ENCODE results near the gene FOXD2.

Gene FOXD2

DNA sequence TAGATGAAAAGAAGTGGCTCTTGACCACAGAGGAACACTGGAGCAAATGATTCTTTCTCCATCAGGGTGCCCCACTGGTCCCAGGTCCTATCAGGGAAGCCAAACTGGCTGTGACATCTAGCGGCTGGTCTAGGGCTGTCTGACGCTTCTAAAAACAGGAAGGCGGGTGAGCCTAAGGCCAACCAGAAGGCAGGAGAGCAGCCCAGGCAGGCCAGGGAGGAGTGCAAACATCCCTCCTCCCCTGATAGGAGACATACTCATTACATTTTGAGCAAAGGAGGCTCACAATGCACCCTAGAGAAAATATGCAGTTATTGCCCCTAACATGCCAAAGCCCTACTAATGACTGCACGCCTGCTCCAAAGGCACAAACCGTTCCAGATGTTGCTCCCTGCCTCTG, 32.1 kb upstream of the FOXD2 start:
- DNase-seq (ENCODE audit: low read depth) = no peak

DNA sequence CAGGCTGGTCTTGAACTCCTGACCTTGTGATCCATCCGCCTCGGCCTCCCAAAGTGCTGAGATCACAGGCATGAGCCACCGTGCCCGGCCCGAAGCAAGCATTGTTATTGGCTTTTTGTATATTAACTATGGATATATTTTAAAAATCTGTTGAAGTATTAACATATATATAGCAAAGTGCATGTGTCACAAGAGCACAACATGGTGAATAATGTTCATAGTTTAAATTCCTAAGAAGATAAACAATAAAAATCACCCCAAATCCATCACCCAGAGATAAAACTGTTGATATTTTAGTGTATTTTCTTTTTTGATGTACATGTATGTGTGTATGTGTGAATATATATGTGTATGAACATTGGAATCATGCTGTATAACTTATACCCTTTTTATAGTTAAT, 30.9 kb upstream of the FOXD2 start:
- no peak overlapping the region for H3K4me3 ChIP-seq (ENCODE audit: control insufficient read depth, low read depth, low read length)
- no peak for DNase-seq (ENCODE audit: low read depth)
- TF ChIP-seq, protein P1, sequence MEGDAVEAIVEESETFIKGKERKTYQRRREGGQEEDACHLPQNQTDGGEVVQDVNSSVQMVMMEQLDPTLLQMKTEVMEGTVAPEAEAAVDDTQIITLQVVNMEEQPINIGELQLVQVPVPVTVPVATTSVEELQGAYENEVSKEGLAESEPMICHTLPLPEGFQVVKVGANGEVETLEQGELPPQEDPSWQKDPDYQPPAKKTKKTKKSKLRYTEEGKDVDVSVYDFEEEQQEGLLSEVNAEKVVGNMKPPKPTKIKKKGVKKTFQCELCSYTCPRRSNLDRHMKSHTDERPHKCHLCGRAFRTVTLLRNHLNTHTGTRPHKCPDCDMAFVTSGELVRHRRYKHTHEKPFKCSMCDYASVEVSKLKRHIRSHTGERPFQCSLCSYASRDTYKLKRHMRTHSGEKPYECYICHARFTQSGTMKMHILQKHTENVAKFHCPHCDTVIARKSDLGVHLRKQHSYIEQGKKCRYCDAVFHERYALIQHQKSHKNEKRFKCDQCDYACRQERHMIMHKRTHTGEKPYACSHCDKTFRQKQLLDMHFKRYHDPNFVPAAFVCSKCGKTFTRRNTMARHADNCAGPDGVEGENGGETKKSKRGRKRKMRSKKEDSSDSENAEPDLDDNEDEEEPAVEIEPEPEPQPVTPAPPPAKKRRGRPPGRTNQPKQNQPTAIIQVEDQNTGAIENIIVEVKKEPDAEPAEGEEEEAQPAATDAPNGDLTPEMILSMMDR (IDR thresholded peaks at IDR 0.05; ENCODE audit: control insufficient read depth, insufficient read depth, low read depth, low read length, missing control alignments) = no peak

More for the DNA sequence above, 32.1 kb upstream of the FOXD2 start:
- H3K4me3 ChIP-seq (ENCODE audit: control insufficient read depth, low read depth, low read length) = no peak overlapping the region
- TF ChIP-seq, protein P1 (IDR thresholded peaks at IDR 0.05; ENCODE audit: control insufficient read depth, insufficient read depth, low read depth, low read length, missing control alignments) = no peak

DNA sequence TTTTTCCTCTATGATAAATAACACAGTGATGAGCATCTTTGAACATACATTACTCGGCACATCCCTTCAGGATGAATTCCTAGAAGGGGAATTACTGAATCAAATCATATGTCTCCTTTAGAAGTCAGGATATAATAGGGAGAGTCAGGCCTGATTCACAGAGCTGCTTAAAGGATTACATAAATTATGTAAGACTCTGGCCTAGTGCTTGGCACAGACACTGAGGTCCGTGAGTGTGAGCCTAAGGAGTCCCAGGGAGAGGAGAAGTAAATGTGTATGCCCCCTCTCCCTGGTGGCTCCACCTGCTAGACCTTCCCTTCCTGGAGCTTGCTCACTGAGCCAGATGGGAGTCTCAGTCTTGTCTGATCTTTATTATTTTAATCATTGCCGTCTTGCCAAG, 30.4 kb upstream of the FOXD2 start:
- no peak overlapping the region for H3K4me3 ChIP-seq (ENCODE audit: control insufficient read depth, low read depth, low read length)
- TF ChIP-seq, protein P1 (IDR thresholded peaks at IDR 0.05; ENCODE audit: control insufficient read depth, insufficient read depth, low read depth, low read length, missing control alignments) = no peak
- DNase-seq (ENCODE audit: low read depth) = no peak

DNA sequence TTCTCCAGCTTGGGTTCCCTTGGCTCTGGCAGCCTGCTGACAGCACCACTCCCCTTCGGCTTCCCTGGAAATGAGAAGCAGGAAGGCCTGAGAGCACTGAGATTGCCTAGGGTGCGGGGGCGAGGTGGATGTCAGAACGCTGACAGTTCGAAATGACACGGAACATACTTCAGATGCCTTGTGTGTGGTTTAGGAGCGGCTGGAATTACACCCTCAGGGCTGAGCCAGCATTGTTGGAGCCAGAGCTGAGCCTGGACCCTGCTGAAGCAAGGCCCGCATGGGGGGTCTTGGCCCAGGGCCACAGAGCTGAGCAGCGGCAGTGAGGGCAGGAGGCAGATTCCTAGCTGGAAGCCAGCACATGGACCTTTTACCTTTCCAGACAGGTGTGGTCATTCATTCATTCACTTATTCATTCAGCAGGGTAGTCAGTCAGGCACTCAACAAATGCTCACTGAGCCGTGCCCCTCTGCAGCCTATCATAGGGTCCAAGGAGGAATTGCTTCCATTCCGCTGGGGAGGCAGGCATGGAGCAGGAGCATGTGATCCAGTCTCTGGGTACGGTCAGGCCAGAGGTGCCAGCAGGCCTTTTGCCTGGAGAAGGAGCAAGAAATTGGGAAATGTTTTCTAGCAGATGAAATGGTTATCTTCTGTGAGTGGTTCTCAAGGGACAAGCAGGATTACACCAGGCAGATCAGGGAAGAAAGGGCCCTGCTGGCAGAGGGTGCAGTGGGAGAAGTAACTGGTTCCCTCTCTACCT, 28.4 kb upstream of the FOXD2 start:
- H3K4me3 ChIP-seq (ENCODE audit: control insufficient read depth, low read depth, low read length) = no peak overlapping the region
- peak; percentile 49 for DNase-seq (ENCODE audit: low read depth)
- TF ChIP-seq, protein P1 (IDR thresholded peaks at IDR 0.05; ENCODE audit: control insufficient read depth, insufficient read depth, low read depth, low read length, missing control alignments) = no peak

DNA sequence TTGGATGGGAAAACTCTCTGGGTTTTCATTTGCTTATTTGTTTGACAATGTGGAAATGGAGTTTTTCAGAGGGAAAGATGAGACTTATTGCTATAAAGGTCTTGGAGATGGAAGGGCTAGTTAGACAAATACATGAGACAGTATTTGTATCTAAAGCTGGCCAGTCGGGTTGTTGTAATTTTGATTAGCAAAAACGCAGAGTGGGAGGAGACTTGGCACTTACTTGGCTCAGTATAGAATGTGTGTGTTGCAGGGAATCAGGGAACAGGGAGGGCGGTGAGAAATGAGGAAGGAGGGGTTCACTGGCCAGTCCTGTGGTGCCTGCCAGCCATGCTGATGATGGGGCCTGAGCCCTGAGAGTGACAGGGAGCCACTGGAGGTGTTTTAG, 27.8 kb upstream of the FOXD2 start:
- no peak overlapping the region for H3K4me3 ChIP-seq (ENCODE audit: control insufficient read depth, low read depth, low read length)
- DNase-seq (ENCODE audit: low read depth) = no peak

DNA sequence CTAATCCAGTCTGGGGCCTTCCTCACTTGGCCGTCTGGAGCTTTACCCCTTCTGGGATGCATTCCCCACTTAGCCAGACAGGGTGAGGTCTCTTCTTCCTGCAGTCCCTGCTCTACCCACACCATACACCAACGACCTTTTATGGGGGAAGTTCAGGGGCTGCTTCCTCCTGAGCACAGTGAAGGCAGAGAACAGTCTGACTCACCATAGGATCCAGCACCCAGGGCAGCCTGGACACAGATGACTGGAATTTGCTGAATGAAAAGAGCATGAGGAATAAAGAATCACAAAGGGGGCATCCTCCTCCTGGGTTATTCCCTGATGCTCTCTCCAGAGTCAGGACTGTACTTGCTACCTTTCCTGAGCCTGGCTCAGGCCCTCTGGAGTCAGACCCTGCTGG, 26.4 kb upstream of the FOXD2 start:
- TF ChIP-seq, protein P1 (IDR thresholded peaks at IDR 0.05; ENCODE audit: control insufficient read depth, insufficient read depth, low read depth, low read length, missing control alignments) = no peak
- DNase-seq (ENCODE audit: low read depth) = no peak

More for the DNA sequence above, 27.8 kb upstream of the FOXD2 start:
- TF ChIP-seq, protein P1 (IDR thresholded peaks at IDR 0.05; ENCODE audit: control insufficient read depth, insufficient read depth, low read depth, low read length, missing control alignments) = no peak

More for the DNA sequence above, 26.4 kb upstream of the FOXD2 start:
- no peak overlapping the region for H3K4me3 ChIP-seq (ENCODE audit: control insufficient read depth, low read depth, low read length)
